PC-3 (cell line): ENCODE data around the gene OR2T12.

Experiments used
- CTCF ChIP-seq: fragments of 300-600 bp; sonication (generic); conservative IDR thresholded peaks from 2 replicates; pipeline ENCODE4 v1.5.1; 2017; ENCODE audit warnings: antibody characterized with exemption, low read depth, mild to moderate bottlenecking, low read length
- EZH2 ChIP-seq: fragments of 300-600 bp; sonication (generic); IDR thresholded peaks from one replicate; pipeline ENCODE4 v1.6.1; 2017; ENCODE audit warnings: antibody characterized with exemption, mild to moderate bottlenecking, low read length; ENCODE audit not compliant: unreplicated experiment

DNA sequence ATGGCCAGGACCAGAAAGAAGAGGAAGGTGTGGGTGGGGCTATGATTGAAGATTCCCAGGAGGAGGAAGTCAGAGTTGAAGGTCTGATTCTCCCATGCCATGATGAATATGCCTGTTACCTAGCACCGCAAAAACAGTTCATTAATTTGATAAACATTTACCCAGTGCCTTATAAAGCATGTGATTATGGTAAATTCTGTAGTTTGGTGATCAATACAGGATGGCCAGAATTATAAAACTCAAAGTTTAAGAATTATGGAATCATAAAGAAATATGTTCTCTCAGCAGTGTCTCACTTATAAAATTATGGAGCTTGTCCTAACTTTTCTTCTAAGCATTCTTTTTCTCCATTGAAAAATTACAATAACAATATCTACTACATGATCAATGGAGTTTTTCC lies 21.2 kb upstream of the OR2T12 start, which contains the start of gene OR2M7:
- TF ChIP-seq CTCF (no peak), EZH2 (no peak)
